ENCODE data around the gene COPB2. TPM values are rescaled to one million over a fixed set of nuclear protein-coding genes. Genes with fewer than 3 reads are reported as not detected.

COPB2 gene
- total RNA-seq, 1 donor = 164 TPM

- TF ChIP-seq CTCF (IDR thresholded peaks at IDR 0.05; ENCODE audit: extremely low read depth, low read depth, low read length) = no peak
- no peaks in the 10 kb centered on the region for H3K9me3 ChIP-seq (ENCODE audit: low read depth, low read length)
- H3K27me3 ChIP-seq (ENCODE audit: insufficient read depth, low read length) = no peaks in the 10 kb centered on the region
- H3K27ac ChIP-seq (ENCODE audit: low read depth, low read length) = no peak overlapping the region
- H3K4me3 ChIP-seq (ENCODE audit: insufficient read depth, low read length) = no peak overlapping the region
- DNase-seq (ENCODE audit: insufficient read length, low spot score, missing footprints) = no peak
- H3K79me2 ChIP-seq (ENCODE audit: insufficient read depth, low read length) = no peaks in the 10 kb centered on the region
- H4K20me1 ChIP-seq (ENCODE audit: insufficient read depth, low read length) = no peaks in the 10 kb centered on the region
- H3K36me3 ChIP-seq (ENCODE audit: insufficient read depth, low read length) = no peaks in the 10 kb centered on the region
- H3K4me1 ChIP-seq (ENCODE audit: insufficient read depth, low read length) = peaks cover 48% of the 10 kb centered on the region
- no peak overlapping the region for H3K4me2 ChIP-seq (ENCODE audit: insufficient read depth, low read length)
- peak overlapping the region; percentile 44 for H2AFZ ChIP-seq (ENCODE audit: low read length)
Observed at GRCh38 chr3:139312959-139313358, 76.5 kb downstream of the COPB2 start.

- no peaks in the 10 kb centered on the region for H3K27me3 ChIP-seq (ENCODE audit: insufficient read depth, low read length)
- DNase-seq (ENCODE audit: insufficient read length, low spot score, missing footprints) = no peak
- no peaks in the 10 kb centered on the region for H4K20me1 ChIP-seq (ENCODE audit: insufficient read depth, low read length)
- no peak for TF ChIP-seq CTCF (IDR thresholded peaks at IDR 0.05; ENCODE audit: extremely low read depth, low read depth, low read length)
- H3K4me1 ChIP-seq (ENCODE audit: insufficient read depth, low read length) = peaks cover 50% of the 10 kb centered on the region
- H3K4me2 ChIP-seq (ENCODE audit: insufficient read depth, low read length) = no peak overlapping the region
- no peaks in the 10 kb centered on the region for H3K9me3 ChIP-seq (ENCODE audit: low read depth, low read length)
- no peak overlapping the region for H2AFZ ChIP-seq (ENCODE audit: low read length)
- H3K4me3 ChIP-seq (ENCODE audit: insufficient read depth, low read length) = no peak overlapping the region
- no peak overlapping the region for H3K27ac ChIP-seq (ENCODE audit: low read depth, low read length)
- H3K79me2 ChIP-seq (ENCODE audit: insufficient read depth, low read length) = no peaks in the 10 kb centered on the region
- H3K36me3 ChIP-seq (ENCODE audit: insufficient read depth, low read length) = no peaks in the 10 kb centered on the region
Observed at GRCh38 chr3:139312416-139312815, 77.0 kb downstream of the COPB2 start.

DNA sequence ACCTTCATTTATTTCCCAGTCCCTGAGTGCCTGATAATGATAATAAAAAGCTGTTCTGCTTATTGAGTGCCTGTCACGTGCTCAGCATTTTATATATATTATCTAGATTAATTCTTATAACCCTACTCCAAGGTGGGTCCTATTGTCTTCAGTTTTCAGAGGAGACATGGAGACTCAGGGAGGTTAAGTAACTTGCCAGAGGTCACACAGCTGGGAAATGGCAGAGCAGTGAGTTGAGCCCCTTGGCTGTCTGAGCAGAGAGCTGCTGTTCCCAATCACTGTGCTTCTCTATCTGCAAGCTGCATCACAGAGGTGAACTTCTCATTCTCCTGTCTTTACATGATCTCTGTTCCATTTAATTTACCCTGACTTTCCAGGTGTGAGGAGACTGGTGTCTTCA is 77.9 kb downstream of the COPB2 start:
- Histone ChIP-seq H3K4me1 (ENCODE audit: insufficient read depth, low read length) (peaks cover 50% of the 10 kb centered on the region), H3K36me3 (ENCODE audit: insufficient read depth, low read length) (no peaks in the 10 kb centered on the region), H3K4me2 (ENCODE audit: insufficient read depth, low read length) (no peak overlapping the region), H2AFZ (ENCODE audit: low read length) (no peak overlapping the region), H4K20me1 (ENCODE audit: insufficient read depth, low read length) (no peaks in the 10 kb centered on the region), H3K27me3 (ENCODE audit: insufficient read depth, low read length) (no peaks in the 10 kb centered on the region), H3K9me3 (ENCODE audit: low read depth, low read length) (no peaks in the 10 kb centered on the region), H3K79me2 (ENCODE audit: insufficient read depth, low read length) (no peaks in the 10 kb centered on the region), H3K27ac (ENCODE audit: low read depth, low read length) (no peak overlapping the region), H3K4me3 (ENCODE audit: insufficient read depth, low read length) (no peak overlapping the region)
- TF ChIP-seq CTCF (IDR thresholded peaks at IDR 0.05; ENCODE audit: extremely low read depth, low read depth, low read length) = no peak
- DNase-seq (ENCODE audit: insufficient read length, low spot score, missing footprints) = no peak

DNA sequence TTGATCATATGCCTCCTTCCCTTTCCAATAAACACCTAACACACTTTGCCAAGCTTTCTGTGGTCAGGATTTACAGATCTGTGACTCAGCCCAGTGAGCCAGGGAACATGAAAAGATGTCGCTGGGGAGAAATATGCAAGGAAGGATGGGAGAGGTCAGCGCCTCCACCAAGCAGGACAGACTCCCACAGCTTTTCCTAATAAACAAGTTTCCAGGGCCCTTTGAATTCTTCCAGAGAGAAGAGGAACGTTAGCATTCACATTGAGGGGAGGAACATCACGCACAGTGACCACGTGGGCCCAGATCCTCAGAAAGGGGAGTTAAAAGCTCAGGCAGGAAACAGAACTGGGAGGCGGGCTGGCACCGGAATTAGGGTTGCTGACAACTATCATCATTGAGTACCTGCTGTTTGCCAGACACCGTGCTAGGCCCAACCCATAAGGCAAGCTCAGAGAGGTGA is 78.9 kb downstream of the COPB2 start:
- Histone ChIP-seq H4K20me1 (ENCODE audit: insufficient read depth, low read length) (no peaks in the 10 kb centered on the region), H3K27ac (ENCODE audit: low read depth, low read length) (peak overlapping the region; percentile 75), H2AFZ (ENCODE audit: low read length) (peak overlapping the region; percentile 38), H3K36me3 (ENCODE audit: insufficient read depth, low read length) (no peaks in the 10 kb centered on the region), H3K4me2 (ENCODE audit: insufficient read depth, low read length) (peak overlapping the region; percentile 40), H3K9me3 (ENCODE audit: low read depth, low read length) (no peaks in the 10 kb centered on the region), H3K27me3 (ENCODE audit: insufficient read depth, low read length) (no peaks in the 10 kb centered on the region), H3K79me2 (ENCODE audit: insufficient read depth, low read length) (no peaks in the 10 kb centered on the region), H3K4me3 (ENCODE audit: insufficient read depth, low read length) (no peak overlapping the region), H3K4me1 (ENCODE audit: insufficient read depth, low read length) (peaks cover 50% of the 10 kb centered on the region)
- peak; percentile 93 for DNase-seq (ENCODE audit: insufficient read length, low spot score, missing footprints)
- no peak for TF ChIP-seq CTCF (IDR thresholded peaks at IDR 0.05; ENCODE audit: extremely low read depth, low read depth, low read length)
